HG02759 (cell line): ENCODE measurements around the gene GLDC.
"Not testable (repeated sequence)": the region's sequence is repeated elsewhere in the genome, so short reads cannot be mapped to it uniquely, and the experiment has no call there.

ENCODE experiments used
- ATAC-seq: cut with Tn5 transposase; IDR thresholded peaks from one replicate; pipeline ENCODE4 v1.9.1; 2021; ENCODE audit warnings: mild to moderate bottlenecking, moderate library complexity; ENCODE audit not compliant: unreplicated experiment

The GLDC gene

DNA sequence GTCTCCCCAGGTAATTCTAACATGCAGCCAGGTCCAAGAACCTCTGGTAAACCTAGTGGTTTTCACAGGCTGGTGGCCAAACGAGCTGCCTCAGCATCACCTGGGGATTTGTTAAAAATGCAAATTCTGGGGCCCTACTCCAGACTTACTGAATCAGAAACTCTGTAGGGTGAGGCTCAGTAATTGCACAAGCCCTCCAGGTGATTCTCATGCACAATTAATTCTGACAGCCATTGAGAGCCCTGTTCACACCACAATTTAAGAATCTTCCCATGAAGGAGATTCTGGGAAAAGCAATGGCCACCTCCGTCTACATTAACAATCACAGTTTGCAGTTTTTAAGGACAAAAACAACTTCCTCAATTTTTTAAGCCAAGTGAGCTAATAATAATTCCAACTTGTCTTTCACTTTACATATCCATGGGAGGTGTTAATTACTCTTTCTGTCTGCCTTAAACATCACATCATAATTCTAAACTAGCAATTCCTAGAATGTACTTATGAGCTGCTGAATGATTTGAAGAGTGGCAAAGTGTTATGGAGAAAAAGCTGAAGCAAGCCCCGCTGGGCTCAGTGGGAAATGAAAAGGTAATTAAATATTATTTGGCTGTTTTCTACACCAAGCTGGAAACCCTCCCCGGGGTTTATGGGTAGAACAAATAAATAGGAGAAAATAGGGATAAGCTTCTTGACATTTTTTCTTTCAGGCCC, 70.0 kb downstream of the GLDC start:
- peak; percentile 88 for ATAC-seq

DNA sequence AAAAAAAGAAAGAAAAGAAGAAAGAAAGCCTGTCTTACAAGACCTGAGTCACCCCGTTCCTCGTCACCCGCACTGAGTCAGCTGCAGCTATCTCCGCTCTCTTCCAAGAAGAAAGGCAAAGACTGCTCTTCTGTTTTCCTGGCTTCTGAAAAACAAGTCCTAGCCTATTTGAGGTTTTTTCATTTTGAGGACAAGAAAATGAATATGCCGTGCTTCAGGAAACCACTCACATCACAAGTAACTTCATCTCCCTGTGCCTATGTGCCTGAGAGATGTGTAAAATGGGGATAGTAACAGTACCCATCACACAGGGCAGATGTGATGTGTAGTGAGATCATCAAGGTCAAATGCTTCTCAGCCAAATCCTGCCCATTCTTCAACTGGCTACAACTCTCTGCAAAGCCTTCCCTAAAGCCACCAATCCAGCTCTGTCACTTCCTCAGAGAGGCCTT, 78.4 kb downstream of the GLDC start:
- no peak for ATAC-seq

DNA sequence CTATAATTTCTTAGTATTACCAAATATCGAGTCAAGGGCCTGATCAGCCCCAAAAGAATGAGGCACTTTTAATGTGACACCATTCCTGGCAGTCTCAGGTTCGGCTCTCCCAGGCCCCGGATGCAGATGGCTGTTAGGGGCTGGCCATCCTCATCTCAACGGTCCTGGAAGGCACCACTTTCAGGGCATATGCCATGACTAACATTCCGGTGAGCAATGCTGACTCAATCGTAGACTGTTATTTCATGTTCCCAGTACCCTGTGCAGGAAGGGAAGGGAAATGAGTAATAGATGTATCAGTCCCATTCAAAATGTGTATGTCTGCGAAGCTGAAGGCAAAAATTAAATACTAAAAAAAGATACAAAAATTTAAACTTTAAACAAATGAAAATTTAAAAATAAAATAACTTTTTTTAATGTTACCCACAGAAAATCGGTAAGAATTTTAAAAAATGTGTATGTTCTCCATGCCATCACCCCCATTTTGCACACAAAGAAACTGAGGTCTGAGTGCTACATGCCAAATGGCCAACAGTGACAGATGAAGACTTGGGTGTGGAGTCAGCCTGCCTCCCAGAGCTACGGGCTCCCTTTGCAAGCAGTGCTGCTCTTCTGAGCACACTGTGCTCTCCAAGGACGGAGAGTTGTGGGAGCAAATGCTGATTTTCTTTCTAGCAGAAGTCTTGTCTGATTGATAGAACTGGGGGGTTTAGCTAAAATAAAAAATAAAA, 79.0 kb downstream of the GLDC start:
- ATAC-seq = peak; percentile 86

DNA sequence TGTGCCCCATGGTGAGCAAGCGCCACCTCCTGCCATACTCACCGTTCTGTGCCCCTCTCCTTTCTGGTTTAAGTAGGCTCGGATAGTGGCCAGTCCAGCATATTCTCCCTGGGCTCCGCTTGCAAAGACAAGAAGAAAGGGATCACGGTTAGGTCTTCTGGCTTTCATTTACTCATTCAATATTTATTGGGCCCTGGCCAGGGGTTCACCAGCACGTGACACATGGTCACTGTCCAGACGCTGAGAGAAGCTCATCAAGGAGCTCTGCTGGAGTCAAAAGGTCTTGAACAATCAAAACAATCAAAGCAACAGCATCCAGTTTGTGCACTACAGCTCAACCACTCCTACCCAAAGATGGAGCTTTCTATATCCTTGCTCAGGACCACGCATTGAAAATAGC, 80.2 kb downstream of the GLDC start:
- no peak for ATAC-seq

DNA sequence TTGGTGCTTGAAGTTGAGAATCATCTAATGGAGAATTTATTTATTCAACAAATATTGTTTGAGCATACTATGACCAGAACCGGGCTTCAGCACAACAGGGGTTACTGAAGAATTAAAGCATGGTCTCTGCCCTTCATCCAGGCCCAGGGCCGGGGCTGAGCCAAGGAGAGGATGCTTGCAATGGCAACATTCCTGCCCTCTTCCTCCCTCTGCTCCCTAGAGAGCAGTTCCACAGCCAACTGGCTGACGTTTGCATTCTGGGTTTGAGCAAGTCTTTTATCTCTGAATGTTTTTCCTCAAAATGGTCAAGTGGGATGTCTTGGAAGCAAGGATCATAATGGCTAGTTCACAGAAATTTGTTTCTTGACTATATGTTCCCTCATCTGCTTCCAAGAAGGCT, 80.7 kb downstream of the GLDC start:
- ATAC-seq = no peak

DNA sequence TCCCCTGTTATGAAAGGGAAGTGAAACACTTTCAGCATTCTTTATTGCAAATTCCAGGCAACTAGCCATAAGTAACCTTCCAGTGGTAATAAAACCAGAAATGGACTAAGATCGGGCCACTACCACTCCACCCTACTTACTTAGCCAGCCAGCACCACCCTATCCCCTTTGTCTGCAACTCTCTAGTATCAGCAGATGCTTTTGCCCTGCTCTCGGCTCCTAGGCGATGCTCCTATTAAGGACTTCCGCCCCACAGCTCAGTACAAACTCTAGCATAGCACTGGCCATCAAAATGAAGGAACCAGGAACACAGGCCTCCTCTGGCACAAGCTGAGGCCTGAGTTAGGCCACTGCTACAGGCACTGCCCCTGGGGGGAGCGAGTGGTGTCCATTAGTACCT, 81.2 kb downstream of the GLDC start:
- ATAC-seq = no peak

DNA sequence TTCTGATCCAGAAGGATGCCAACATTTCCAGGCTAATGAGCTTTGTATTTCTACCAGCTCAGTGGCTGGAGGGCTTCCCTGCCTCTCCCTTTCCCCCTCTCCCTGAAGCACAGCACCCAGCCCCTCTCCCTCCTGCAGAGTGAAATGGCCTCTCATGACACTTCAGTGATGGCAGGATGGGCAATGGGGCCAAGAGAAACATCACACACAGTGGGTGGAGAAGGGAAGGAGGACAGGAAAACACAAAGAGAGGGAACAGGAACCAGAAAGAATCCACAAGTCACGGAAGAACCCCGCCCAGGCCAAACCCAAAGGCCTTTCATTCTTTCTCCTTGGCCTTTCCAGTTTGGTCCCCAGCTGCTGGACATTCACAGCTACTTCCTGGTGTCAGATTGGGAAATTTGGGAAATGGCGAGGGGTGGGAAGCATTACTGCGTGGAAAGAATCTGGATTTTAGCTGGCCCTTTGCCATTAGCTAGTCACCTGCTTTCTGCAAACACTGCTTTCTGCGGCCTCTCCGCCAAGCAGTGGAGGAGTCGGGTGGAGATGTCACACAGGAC, 82.6 kb downstream of the GLDC start:
- ATAC-seq = no peak

DNA sequence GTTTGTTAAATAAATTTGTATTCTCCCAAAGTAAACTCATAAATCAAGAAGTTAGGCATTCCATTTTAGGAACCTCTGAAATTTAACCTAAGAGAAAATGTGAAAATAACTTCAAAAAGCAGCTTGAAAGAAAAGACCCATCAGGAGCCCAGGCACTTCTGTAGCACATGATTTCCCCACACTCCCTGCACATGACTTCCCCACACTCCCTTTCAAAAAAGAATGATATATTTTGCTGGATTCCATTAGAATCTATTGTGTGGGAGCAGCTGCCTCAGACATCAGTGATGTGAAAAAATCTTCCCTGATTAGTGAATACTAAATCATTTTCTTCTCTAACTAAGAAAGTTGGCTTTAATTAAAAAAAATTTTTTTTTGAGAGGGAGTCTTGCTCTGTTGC, 83.3 kb downstream of the GLDC start:
- ATAC-seq = no peak

DNA sequence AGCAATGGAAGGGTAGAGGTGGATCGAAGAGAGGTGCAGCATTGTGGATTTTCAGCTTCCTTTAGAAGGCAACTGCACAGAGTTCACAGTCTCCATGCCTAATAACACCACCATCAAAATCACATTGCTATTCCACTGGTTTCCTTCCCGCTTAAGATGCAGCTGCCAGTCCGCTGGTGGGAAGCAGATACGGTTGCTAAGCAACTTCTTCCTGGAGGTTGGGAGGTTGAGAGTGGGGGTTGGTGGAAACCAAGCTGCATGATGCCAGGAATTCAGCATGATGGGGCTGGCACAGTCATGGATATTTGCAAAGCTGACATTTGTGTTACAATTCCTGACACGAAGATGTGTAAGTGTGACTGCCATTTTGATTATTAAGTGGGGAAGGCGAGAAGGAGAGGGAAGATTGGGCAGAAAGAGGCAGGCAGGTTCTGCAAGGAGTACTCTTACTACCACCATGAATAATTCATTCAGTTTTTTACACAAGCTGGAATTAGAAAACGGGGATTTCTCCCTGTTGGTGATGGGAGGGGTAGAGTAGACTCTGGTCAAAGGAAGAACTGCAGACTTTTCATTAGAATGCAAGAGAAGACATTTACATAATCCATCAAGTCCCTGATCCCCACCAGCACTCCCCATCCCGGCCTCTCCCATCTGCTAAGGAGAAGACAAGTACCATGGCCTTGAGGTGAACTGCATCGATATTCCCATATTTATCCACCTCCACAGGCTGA, 87.5 kb downstream of the GLDC start:
- ATAC-seq = no peak

DNA sequence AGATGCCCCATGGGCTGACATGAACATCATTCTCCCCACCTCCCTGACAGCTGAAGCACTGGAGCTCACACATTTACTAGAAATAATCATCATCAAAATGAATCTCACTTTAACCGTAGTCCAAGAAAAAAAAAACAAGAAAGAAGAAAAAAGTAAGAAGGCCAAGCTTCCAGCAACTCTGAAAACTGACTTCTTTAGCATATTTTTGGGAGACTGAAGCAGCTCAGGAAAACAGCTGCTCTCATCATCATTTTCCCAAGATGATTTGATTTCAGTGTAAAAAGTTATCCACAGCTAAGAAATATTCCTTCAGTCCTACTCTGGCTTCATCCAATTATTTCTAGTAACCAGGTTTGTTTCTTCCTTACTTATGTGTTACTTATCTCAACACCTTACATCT, 91.7 kb downstream of the GLDC start:
- no peak for ATAC-seq

DNA sequence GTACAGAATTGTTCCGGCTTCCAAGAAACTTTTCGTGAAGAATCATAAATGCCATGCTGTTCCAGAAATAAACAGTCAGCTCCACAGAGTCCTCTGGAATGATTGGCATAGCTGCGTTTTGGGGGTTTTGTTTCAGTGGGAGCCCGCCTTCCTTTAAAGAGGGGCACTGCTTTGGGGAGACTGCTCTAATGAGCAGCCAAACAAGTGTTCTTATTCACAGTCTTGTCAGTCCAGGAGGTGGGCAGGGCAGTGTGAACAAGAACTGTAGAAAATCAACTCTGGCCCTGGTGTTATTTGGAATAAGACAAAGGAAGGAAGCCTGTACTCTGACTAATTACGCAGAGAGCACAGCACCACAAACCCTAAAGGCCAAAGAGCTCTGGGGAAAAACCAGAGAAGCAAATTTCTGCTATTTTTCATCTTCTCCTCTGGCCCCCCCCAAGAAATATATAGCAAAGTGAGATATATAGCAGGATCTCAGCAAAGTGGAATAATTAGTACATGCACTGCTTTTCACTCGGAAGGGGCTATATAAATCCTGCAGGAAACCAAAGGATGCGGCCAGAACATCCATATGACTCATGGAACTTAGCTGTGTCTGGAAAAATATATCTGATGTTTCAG, 92.9 kb downstream of the GLDC start:
- no peak for ATAC-seq

DNA sequence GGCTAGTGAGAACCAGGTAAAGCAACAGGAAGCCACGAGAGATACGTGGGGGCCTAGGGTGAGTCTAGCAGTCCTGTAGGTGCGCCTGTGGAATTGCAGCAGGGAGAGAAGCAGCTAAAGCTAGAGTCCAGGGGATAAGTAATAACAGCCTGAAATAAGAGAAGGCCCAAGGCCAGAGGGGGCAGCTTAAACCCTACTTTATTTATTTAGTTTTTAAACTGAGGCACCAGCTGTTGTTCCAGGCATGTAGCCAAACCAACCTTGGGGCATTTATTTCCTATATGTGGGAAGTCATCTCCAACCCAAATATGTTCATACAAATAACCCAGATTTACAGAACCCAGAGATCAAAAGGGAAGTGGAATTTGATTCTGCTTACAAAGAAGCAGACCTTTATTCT, 93.5 kb downstream of the GLDC start:
- no peak for ATAC-seq

DNA sequence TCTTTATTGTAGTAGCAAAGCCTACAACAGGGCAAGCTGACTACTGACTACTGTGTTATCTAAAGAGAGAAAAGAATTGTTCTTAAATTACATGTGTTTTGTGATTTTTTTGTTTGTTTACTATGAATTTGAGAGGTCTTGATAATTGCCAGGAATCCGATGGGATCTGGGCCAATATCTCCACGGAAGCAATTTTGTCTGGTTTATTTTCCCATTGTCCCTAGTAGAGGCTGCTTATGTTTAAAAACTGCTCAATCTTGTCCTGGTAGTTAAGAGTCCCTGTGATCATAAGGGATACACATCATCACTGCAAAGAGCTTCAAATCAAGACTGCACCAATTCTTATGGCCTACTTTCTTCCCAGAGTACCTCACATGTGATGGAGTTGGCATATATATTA, 94.4 kb downstream of the GLDC start:
- ATAC-seq = no peak

DNA sequence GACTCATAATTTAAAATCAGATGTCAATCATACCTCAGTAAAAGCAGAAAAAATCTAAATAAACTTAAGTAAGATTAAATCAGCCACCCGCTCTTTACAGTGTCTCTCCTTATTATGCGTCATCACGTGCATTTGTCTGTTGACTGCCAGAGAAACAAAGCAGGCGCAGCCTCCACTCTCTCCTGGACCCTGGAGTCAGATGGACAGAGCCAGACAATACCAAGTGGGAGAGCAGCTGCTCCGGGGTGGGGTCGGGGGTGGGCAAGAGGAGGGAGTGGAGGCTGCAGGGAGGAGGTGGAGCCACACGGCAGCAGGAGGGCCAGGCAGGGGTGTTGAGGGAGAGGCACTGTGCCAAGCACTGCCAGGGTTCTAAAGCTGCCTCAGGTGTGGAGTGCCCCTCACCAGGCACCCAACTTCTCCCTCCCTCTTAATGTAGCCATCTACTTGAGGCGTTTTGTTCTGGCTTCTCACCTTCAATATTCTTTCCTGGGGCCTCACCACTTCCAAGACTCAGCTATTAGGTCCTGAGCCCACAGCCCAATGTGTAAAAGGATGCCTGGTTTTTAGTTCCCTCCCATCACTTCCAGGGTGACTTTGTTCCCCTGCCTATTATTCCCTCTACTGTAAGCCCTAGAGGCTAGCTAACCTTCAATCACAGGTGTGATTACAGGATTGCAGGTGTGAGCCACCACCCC, 96.3 kb downstream of the GLDC start:
- no peak for ATAC-seq

DNA sequence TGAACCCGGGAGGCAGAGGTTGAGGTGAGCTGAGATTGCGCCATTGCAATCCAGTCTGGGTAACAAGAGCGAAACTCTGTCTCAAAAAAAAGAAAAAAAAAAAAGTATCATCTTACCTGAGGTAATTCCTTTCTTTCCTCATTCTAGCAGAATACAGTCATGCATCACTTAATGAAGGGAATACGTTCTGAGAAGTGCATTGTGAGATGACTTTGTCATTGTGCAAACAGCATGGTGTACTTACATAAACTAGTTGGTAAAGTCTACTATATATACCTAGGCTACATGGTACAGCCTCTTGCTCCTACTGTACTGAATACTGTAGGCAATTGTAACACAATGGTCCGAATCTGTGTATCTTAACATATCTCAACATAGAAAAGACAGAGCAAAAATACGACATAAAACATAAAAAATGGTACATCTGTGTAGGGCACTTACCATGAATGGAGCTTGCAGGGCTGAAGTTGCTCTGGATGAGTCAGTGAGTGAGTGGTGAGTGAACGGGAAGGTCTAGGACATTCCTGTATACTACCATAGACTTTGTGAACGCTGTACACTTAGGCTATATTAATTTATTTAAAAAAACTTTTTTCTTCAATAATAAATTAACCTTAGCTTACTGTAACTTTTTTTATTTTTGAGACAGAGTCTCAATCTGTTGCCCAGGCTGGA, 100.4 kb downstream of the GLDC start:
- no peak for ATAC-seq

DNA sequence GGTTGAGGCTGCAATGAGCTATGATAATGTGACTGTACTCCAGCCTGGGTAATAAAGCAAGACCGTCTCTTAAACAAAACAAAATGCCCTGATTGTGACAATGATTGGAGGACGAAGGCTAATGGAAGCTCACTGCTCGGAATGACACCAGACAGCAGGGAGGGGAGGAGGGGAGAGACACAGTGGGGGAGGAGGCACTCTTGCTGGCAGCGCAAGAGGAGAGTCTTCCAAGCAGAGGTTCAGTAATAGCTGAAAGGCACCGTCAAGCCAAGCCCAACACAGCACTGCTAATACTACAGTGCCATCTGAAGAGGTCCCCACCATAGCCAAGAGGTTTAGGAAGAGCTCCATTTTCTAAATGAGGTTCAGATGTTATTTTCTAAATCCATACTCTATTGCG, 102.3 kb downstream of the GLDC start:
- ATAC-seq = no peak

DNA sequence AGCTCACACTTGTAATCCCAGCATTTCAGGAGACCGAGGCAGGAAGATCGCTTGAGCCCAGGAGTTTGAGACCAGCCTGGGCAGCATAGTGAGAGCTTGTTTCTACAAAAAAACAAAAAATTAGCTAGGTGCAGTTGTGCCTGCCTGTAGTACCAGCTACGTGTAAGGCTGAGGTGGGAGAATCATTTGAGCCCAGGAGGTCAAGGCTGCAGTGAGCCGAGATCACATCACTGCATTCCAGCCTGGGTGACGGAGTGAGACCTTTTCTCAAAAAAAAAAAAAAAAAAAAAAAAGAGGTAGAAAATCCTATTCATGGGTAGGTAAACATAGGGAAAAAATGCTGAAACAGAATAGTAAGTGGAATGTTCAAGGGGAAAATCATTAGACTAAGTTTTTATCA, 102.9 kb downstream of the GLDC start:
- ATAC-seq = not testable (repeated sequence)

DNA sequence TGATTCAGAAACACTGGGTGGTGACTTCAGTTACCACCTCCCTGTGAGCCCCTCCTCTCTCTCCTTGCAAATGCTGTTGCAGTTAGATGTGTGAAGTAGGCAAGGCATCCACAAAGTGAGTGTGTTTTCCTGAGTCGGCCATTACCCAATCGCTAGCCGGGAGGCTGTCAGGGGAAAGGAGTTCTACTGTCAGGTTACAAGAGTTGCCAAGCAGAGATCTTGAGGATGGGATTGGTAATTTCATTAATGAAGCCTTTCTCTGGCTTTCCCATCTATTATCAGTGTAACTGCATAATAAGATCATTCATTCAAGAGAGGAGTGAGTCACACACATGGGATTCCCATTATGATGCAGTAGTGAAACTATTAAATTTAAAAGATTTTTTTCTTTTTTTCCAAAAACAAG, 106.9 kb downstream of the GLDC start:
- no peak for ATAC-seq

DNA sequence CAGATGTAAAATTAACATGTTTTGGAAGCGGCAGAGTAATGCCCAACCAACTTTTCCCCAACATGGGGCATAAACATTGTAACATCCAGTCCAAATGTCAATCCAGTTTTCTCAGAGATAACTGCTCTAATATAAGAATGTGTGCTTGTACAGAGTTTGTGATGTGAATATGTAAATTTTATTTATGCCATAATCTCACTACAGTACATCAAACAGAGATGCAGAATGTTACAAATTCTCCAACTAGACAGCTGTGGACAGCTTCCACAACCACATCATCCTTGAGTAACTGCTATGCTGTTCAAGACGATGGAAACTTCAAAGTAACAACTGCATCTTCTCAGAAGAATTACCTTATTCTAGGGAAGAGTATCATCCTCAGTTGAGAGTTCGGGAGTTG, 109.9 kb downstream of the GLDC start:
- ATAC-seq = no peak
